Measurements from ENCODE around the gene MASP1.

MASP1 gene

GRCh38 chr3:187291512-187292132 lies at the start of gene MASP1:
Gene MASP1, minus strand, starts transcription at chr3:187291737. Its CDS starts 105 bp downstream, at chr3:187291632.
- no peak for DNase-seq

GRCh38 chr3:187340578-187340977 lies 49.0 kb upstream of the MASP1 start:
- DNase-seq: no peak

DNA sequence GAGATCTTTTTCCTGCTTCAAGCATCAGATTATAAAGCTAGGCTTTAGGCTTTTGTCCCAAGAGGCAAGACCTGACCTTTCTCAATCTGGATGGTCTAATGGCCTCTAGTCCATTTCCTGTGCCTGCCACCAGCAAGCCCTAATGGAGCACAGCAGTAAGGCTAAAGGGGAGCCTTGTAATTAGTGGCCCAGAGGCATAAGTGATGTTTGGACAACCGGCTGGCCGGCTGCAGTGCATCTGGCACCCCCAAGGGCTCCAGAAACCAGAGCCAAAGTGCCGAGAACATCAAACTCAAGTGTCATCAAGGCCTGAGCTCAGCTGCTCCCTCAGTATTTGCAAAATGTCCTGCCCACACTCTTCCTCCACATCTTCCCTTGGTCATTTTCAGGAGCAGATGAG lies 44.8 kb upstream of the MASP1 start:
- DNase-seq: no peak

DNA sequence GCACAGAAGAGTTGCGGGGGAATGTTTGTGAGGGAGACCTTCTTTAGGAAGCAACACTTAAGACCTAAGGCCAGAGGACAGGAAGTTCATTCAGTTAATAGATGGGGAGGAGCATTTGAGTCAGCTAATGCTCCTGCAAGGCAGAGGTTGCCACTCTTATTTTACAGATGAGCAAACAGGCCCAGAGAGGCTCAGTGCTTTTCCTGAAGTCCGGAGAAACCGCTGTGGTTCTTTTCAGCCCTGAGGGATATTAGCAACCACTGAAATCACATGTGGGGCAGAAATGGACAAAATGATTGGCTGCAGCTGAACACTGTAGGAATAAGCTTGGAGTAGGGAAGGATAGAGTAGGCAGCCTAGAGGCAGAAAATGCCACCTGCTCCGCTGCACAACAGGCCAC lies 43.4 kb upstream of the MASP1 start:
- no peak for DNase-seq

DNA sequence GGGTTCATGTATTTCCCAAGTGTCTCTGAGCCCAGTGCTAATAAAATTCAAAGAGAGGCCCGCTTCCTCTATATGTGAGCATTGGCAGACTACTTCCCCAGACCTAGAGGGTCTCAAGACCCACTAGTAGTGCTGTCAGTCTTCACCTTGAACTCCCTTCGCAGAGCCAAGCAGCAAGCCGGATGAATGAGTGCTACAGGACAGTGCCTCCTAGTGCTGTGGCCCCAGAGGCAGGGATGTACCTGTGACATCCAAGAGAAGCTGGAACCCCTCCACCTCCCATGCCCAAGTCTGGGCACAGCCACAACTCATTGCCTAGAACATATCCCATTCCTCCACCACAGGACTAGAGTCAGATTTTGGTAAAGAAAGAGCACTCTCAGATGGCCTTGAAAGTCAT lies 37.2 kb upstream of the MASP1 start:
- no peak for DNase-seq

DNA sequence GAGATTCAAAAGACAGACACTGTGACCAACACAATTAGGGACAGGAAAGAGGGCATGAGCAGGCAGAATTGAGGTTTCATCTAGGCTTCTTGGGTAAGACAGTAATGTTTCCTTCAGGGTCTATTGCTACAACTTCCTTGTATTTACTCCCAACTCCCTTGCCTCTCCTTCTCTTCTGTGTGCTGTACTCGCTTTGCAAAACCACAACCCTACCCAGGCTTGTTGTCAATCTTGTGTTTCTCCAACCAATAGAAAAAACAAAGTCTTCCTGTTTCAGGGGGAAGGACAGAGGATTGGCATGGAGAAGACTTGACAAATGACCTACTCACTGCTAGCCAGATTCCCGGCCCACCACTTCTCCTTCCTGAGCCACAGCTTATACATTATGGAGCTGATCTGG lies 36.3 kb upstream of the MASP1 start:
- DNase-seq: no peak

GRCh38 chr3:187325632-187326031 lies 34.1 kb upstream of the MASP1 start:
- no peak for DNase-seq

GRCh38 chr3:187323091-187323490 lies 31.6 kb upstream of the MASP1 start:
- no peak for DNase-seq

DNA sequence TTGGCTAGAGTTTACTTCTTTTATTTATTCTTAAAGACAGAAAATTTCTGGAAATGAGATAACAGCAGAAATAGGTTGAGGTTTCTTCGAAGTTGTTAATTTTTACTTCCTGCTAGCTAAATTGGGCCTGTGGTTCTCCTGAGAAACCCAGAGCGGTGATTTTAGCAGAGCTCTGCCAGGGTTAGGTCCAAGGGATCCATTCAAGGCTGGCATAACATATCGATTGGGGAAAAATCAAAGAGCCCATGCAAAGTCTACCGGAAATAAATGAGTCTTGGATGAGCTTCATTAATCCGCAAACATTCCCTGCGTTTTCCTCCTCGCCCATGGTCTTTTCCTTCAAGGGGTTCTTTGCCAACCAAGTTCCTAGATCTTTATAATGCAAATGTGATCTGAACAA lies 30.8 kb upstream of the MASP1 start:
- no peak for DNase-seq

GRCh38 chr3:187321766-187322165 lies 30.2 kb upstream of the MASP1 start:
- DNase-seq: no peak

GRCh38 chr3:187319699-187320302 lies 28.3 kb upstream of the MASP1 start:
- DNase-seq: peak; percentile 30

DNA sequence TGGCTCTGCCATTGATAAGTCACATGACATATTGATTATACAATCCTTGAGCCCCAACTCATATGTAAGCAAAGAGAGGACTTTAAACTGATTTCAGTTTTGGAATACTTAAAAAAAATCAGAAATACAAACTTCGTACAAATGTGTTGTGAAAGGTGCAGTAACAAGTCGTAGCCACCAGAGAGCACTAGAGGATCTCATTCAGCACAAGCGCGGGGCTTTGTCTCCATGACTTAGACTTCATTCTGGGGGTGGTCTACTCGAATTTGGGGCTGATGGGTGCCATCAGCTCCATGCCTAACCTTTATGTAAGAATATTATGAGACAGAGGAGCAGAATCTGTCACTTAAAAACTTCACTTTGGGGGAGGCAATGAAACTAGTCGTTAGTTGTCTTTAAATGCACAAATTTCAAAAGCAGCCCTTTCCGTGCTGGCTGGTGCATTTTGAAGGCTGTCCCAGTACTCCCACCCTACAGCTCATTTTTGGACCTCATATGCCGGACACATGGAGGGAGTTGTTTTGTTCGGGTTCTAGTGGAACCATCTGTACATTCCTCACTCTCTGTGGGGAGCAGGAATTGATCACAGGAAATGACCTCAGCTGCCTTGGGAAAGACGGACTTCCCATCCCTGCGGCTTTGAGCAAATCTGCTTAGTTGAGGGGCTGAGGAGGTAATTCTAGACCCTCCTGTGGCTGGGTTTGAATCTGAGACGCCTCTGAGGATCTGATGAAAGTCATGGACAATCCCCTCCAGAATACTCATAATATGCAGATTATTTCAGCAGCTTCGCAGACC lies 27.5 kb upstream of the MASP1 start:
- no peak for DNase-seq

GRCh38 chr3:187315872-187316271 lies 24.3 kb upstream of the MASP1 start:
- no peak for DNase-seq

- DNase-seq: no peak
Measured at GRCh38 chr3:187314176-187314575, 22.6 kb upstream of the MASP1 start.

- DNase-seq: no peak
Measured at GRCh38 chr3:187310954-187311470, 19.5 kb upstream of the MASP1 start.

DNA sequence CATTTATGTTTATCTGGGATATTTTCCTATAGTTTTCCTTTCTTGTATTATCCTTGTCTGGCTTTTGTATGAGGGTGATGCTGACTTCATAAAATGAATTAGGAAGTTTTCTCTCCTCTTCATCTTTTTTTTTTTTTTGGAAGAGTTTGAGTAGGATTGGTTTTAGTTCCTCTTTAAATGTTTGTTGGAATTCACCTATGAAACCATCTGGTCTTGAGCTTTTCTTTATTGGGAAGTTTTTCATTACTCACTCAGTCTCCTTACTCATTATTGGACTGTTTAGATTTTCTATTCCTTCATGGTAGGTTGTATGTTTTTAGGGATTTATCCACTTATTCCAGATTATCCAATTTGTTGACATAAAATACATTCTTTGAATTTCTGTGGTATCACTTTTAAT lies 18.7 kb upstream of the MASP1 start:
- no peak for DNase-seq

GRCh38 chr3:187305881-187306280 lies 14.3 kb upstream of the MASP1 start:
- no peak for DNase-seq

- DNase-seq: no peak
Measured at GRCh38 chr3:187299611-187300010, 8.1 kb upstream of the MASP1 start.

DNA sequence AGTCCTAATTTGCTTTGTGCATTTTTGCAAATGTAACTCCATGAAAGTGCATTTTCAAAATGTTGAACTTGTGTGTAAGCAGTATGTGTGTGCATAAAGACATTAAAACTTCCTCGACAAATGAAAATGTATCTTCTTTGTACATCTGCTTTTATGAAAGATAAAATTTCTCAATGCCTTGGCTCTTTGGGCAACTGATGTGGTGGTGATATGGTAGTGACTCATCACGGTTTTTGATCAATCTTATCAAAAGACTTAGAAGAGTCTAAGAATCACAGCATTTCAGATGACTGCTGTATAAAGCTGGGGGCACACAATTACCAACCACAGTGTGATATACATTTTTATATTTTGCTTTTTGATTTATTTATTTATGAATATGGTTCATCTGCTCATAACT lies 5.4 kb upstream of the MASP1 start:
- DNase-seq: no peak

DNA sequence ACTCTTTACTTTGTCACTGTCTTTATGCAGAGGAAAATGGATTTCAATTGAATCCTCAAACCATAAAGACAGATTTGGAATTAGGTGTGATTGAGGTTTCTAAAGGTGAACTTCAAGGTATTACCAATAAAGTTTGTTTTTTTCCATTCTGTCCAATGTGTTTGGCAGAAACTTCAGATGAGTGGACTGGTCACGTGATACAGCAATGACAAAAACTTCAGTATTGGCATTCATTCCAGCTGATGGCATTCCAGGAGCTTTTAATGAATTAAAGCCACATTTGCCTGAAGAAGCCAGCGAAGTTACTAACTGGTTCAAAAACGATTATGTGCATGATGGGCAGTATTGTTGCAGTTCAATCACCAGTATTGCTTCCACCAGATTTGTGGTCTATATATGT lies 4.5 kb upstream of the MASP1 start:
- DNase-seq: no peak

DNA sequence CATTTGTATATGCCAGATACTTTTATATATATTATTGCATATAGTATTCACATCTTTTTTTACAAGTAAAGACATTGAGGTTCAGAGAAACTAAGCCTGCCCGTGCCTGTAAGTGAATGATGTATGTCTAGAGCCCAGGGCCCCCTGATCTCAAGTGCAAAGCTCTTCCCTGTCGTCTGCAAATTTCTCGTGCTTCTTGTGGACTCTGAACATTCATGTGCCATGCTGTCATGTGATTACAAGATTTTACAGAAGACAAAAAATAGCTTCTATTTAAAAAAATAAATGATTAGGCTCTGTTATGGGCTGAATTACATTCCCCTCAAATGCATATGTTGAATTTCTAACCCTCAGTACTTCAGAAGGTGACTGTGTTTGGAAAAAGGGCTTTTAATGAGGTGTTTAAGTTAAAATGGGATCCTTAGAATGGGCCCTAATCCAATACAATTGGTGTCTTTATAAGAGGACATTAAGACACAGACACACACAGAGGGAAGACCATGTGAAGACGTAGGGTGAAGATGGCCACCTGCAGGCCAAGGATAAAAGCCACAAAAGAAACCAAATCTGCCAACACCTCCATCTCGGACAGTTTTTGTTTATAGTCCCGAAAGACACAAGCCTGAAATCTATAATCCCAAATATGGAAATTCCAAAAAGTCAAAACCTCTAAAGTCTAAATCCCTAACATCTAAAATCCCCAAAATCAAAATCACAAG lies 3.9 kb upstream of the MASP1 start:
- no peak for DNase-seq

DNA sequence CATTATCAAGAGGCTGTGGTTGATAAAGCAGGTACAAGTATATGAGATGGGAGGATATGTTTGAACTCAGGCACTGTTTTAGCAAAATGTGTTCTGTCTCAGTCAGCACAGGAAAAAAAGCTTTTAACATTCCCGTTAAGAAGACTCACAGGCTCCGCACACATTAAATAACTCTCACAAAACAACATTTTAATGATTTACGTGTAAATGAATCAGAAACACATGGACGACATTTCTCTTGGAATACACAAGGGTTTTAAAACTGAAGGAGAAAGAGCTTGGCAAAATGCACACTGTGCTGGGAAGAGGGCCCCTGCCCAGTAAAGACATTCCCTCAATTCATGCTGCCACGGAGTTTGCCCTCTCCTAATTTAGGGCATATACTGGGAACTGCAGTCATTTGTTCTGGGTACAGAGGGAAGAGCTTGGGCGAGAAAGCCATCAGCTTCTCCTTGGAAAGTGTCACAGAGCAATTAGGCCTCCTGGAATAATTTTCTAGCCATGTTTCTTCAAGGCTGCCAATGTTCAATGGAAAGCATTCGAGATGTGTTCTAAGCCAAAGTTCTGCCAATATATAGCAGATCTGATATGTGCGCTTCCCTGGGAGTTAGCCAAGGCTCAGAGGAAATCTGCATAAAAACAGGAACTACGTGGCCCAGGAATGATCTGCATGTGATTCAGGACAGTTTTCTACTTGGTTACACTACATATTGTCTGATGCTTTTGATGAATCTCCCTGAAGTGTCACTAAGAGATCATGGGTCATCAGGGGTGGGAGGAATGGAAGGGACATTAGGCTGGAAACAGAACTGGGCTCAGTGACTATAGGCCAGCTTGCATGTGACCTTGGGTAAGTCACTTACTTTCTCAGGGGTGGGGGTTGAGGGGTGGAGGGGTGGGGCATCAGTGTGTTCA lies 2.2 kb upstream of the MASP1 start:
- DNase-seq: no peak

All from NCI-H1436 treated with DMSO at 0.1 percent for 48 hours (cell line).